ENCODE data around the gene FSTL4.

The FSTL4 gene

GRCh38 chr5:133382661-133383579, 229.4 kb downstream of the FSTL4 start:
- DNase-seq, result no peak

GRCh38 chr5:133381571-133382365, 230.6 kb downstream of the FSTL4 start:
- no peak for DNase-seq

GRCh38 chr5:133381041-133381440, 231.3 kb downstream of the FSTL4 start:
- DNase-seq, result no peak

GRCh38 chr5:133377736-133378135, 234.6 kb downstream of the FSTL4 start:
- no peak for DNase-seq

GRCh38 chr5:133376986-133377385, 235.4 kb downstream of the FSTL4 start:
- DNase-seq, result no peak

GRCh38 chr5:133373121-133373870, 239.0 kb downstream of the FSTL4 start:
- no peak for DNase-seq

GRCh38 chr5:133372293-133372937, 239.9 kb downstream of the FSTL4 start:
- no peak for DNase-seq

GRCh38 chr5:133371371-133372155, 240.8 kb downstream of the FSTL4 start:
- no peak for DNase-seq

GRCh38 chr5:133370904-133371303, 241.4 kb downstream of the FSTL4 start:
- DNase-seq, result no peak

GRCh38 chr5:133370036-133370831, 242.1 kb downstream of the FSTL4 start:
- DNase-seq, result no peak

- DNase-seq, result no peak
Measured at GRCh38 chr5:133368916-133369783, 243.2 kb downstream of the FSTL4 start.

- DNase-seq, result no peak
Measured at GRCh38 chr5:133367984-133368383, 244.4 kb downstream of the FSTL4 start.

- no peak for DNase-seq
Measured at GRCh38 chr5:133367071-133367786, 245.1 kb downstream of the FSTL4 start.

GRCh38 chr5:133366438-133366837, 245.9 kb downstream of the FSTL4 start:
- no peak for DNase-seq

- no peak for DNase-seq
Measured at GRCh38 chr5:133365738-133366137, 246.6 kb downstream of the FSTL4 start.

GRCh38 chr5:133364936-133365707, 247.2 kb downstream of the FSTL4 start:
- DNase-seq, result no peak

- no peak for DNase-seq
Measured at GRCh38 chr5:133363807-133364587, 248.3 kb downstream of the FSTL4 start.

All from T-helper 1 cell (primary cell).